Transverse colon (tissue), 4 donors: ENCODE data around the gene SUPT4H1. TPM values are rescaled to one million over a fixed set of nuclear protein-coding genes. Genes with fewer than 3 reads are reported as not detected.

Experiments used
- DNase-seq: peaks from one replicate; pipeline ENCODE4 v3.0.0-alpha.2; 2019
- H3K27ac ChIP-seq, 4 donors: fragments of 200-600 bp; sonication (generic); 2 replicates each; pipeline ENCODE4 v1.5.1; 2016 to 2018; ENCODE audit warnings: inconsistent platforms in 4 of 4
- H3K27me3 ChIP-seq: fragments of 200-600 bp; sonication (generic); 2 replicates; pipeline ENCODE4 v1.5.1; 2017; ENCODE audit warnings: inconsistent platforms
- H3K36me3 ChIP-seq, 4 donors: fragments of 200-600 bp; sonication (generic); 2 replicates each; pipeline ENCODE4 v1.5.1; 2017 to 2019; ENCODE audit warnings: inconsistent platforms in 4 of 4
- H3K4me1 ChIP-seq, 4 donors: fragments of 200-600 bp; sonication (generic); 2 replicates each; pipeline ENCODE4 v1.5.1; 2017 to 2020; ENCODE audit warnings: inconsistent platforms in 4 of 4
- H3K4me3 ChIP-seq, 4 donors: fragments of 200-600 bp; sonication (generic); 1 replicate in 1 of 4; 2 replicates in 3 of 4; pipeline versions ENCODE4 v1.5.1 to v1.6.1; 2017 to 2019; ENCODE audit warnings: inconsistent platforms in 4 of 4
- H3K9me3 ChIP-seq, 2 donors: fragments of 200-600 bp; sonication (generic); 2 replicates each; pipeline ENCODE4 v1.5.1; 2017 to 2019; ENCODE audit warnings: inconsistent platforms in 2 of 2
- CTCF ChIP-seq, 5 experiments: fragments of 200-600 bp in 3 of 5; fragments of 450-650 bp in 2 of 5; sonication (generic) in 3 of 5; IDR thresholded peaks; 1 replicate in 2 of 5; 2 replicates in 3 of 5; pipeline ENCODE4 v1.5.1; 2016 to 2017; ENCODE audit warnings: antibody characterized with exemption in 5 of 5, inconsistent platforms in 3 of 5, mild to moderate bottlenecking in 2 of 5, moderate library complexity in 1 of 5
- EP300 ChIP-seq: sonication (generic); formaldehyde crosslinking; IDR thresholded peaks from one replicate; pipeline ENCODE4 v1.6.1; 2017; ENCODE audit warnings: antibody characterized with exemption, low read depth
- POLR2A ChIP-seq: fragments of 450-650 bp; IDR thresholded peaks from one replicate; pipeline ENCODE4 v1.6.1; 2016; ENCODE audit warnings: antibody characterized with exemption, mild to moderate bottlenecking, moderate library complexity
- POLR2AphosphoS5 ChIP-seq, 3 donors: sonication (generic); formaldehyde crosslinking; IDR thresholded peaks; one replicate each; pipeline ENCODE4 v1.6.1; 2016; ENCODE audit warnings: antibody characterized with exemption in 3 of 3
- WGBS, 2 donors: methylation state at CpG; one replicate each; pipeline ENCODE4 v1.1.5; 2018; ENCODE audit warnings: low coverage in 1 of 2; 5-methylcytosine and 5-hydroxymethylcytosine counted together
- in situ Hi-C, 4 donors: fragments of 200-750 bp; cut with MboI; loops; one replicate each; pipeline versions ENCODE4 v1.15.0 to v1.15.1; 2017; ENCODE audit warnings: low sequenced_read_pairs in 3 of 4, low pct_ligation_motif_present in 1 of 4, low pct_unique_long_range_greater_than_20kb in 1 of 4
- intact Hi-C: fragments of 100-400 bp; cut with DNase I; formaldehyde crosslinking; loops from one replicate; pipeline ENCODE4 v1.15.1; 2023; ENCODE audit warnings: low total_unique reads
- total RNA-seq, 4 donors: library from RNA; depleted of rRNA; stranded (reverse); fragments of >200 nt; gene quantifications; one replicate each; pipeline ENCODE4 v1.1.0, GENCODE V29; 2016

Gene SUPT4H1
- total RNA-seq, 4 donors from 2014 or later: 12.0 to 66.3 (median 40.0) TPM

GRCh38 chr17:58314706-58315015 is 37.3 kb downstream of the SUPT4H1 start:
- Histone ChIP-seq H3K27ac (no peak overlapping the region), H3K36me3 (no peaks in the 10 kb centered on the region), H3K27me3 (no peaks in the 10 kb centered on the region), H3K4me3 (no peak overlapping the region), H3K4me1 (peaks cover 0 to 7% (median 4%) of the 10 kb centered on the region in 4 donors), H3K9me3 (no peaks in the 10 kb centered on the region)
- TF ChIP-seq CTCF (IDR thresholded peaks at IDR 0.05): no peak
- no peak for TF ChIP-seq EP300
- no peak for TF ChIP-seq POLR2AphosphoS5 (IDR thresholded peaks at IDR 0.05)
- no peak for TF ChIP-seq POLR2A
- DNase-seq: no peak
- WGBS, 2 donors: 93 to 97% methylated on average over 5 to 6 of the region's 6 CpGs
- intact Hi-C loops: no loop called here
- in situ Hi-C loops: loop anchor here in 3 of 4 donors (5.0 to 10.0 kb wide), 3 partner anchors 100 to 133 kb away; partner anchors contain the start of gene RNF43 (in 1 of the 3)

GRCh38 chr17:58313815-58314705 is 37.9 kb downstream of the SUPT4H1 start:
- intact Hi-C loops: no loop called here
- TF ChIP-seq POLR2AphosphoS5 (IDR thresholded peaks at IDR 0.05): no peak
- no peak for TF ChIP-seq CTCF (IDR thresholded peaks at IDR 0.05)
- no peak for TF ChIP-seq POLR2A
- H3K27me3 ChIP-seq: no peaks in the 10 kb centered on the region
- no peak overlapping the region for H3K4me3 ChIP-seq
- no peaks in the 10 kb centered on the region for H3K36me3 ChIP-seq
- H3K9me3 ChIP-seq: no peaks in the 10 kb centered on the region
- no peak overlapping the region for H3K27ac ChIP-seq
- DNase-seq: no peak
- peaks cover 0 to 7% (median 4%) of the 10 kb centered on the region in 4 donors for H3K4me1 ChIP-seq
- in situ Hi-C loops: loop anchor here in 2 of 4 donors (10.0 kb wide), 2 partner anchors 101 to 131 kb away; partner anchors contain the start of gene RNF43 (in 1 of the 2)
- 73 to 80% methylated on average over 6 to 7 of the region's 7 CpGs for WGBS, 2 donors

GRCh38 chr17:58312829-58313228 is 39.2 kb downstream of the SUPT4H1 start:
- no peak for DNase-seq
- WGBS, 2 donors: 63 to 70% methylated on average over 1 of the region's 1 CpG
- no peaks in the 10 kb centered on the region for H3K27me3 ChIP-seq
- intact Hi-C loops (no loop called here), in situ Hi-C loops (loop anchor here in 2 of 4 donors (10.0 kb wide), 2 partner anchors 102 to 132 kb away; partner anchors contain the start of gene RNF43 (in 1 of the 2))
- TF ChIP-seq CTCF (IDR thresholded peaks at IDR 0.05): no peak
- no peak for TF ChIP-seq POLR2A
- no peak for TF ChIP-seq EP300
- no peak for TF ChIP-seq POLR2AphosphoS5 (IDR thresholded peaks at IDR 0.05)
- no peak overlapping the region for H3K27ac ChIP-seq
- peaks cover 0 to 4% (median 3%) of the 10 kb centered on the region in 4 donors for H3K4me1 ChIP-seq
- no peak overlapping the region for H3K4me3 ChIP-seq
- H3K36me3 ChIP-seq: no peaks in the 10 kb centered on the region
- H3K9me3 ChIP-seq: no peaks in the 10 kb centered on the region

GRCh38 chr17:58312021-58312630 is 39.9 kb downstream of the SUPT4H1 start:
- Histone ChIP-seq H3K4me3 (no peak overlapping the region), H3K27me3 (no peaks in the 10 kb centered on the region), H3K4me1 (no peaks in the 10 kb centered on the region), H3K27ac (no peak overlapping the region), H3K36me3 (no peaks in the 10 kb centered on the region), H3K9me3 (no peaks in the 10 kb centered on the region)
- intact Hi-C loops (no loop called here), in situ Hi-C loops (loop anchor here in 2 of 4 donors (10.0 kb wide), 2 partner anchors 103 to 133 kb away; partner anchors contain the start of gene RNF43 (in 1 of the 2))
- 96% methylated on average over 20 of the region's 23 CpGs; no CpG with 5 or more reads in 1 of the 2 donors for WGBS, 2 donors
- TF ChIP-seq CTCF (IDR thresholded peaks at IDR 0.05): no peak
- no peak for TF ChIP-seq POLR2AphosphoS5 (IDR thresholded peaks at IDR 0.05)
- no peak for TF ChIP-seq EP300
- TF ChIP-seq POLR2A: no peak
- DNase-seq: no peak
